Measurements from ENCODE around the gene TWIST2. TPM values are rescaled to one million over a fixed set of nuclear protein-coding genes. Genes with fewer than 3 reads are reported as not detected.

TWIST2 gene
- total RNA-seq, 4 donors from 2014 or later: 10.4 to 30.1 (median 20.8) TPM

GRCh38 chr2:238808761-238809160 is 39.1 kb upstream of the TWIST2 start:
- 95 to 98% methylated on average over 1 of the region's 1 CpG for WGBS, 2 donors
- intact Hi-C loops (cut with DNase I): no loop called here
- Histone ChIP-seq H3K27ac (no peak overlapping the region), H3K27me3 (no peaks in the 10 kb centered on the region), H3K4me1 (no peaks in the 10 kb centered on the region), H3K36me3 (no peaks in the 10 kb centered on the region), H3K4me3 (replicated peaks in 1 of 3) (no peak overlapping the region), H3K9me3 (no peaks in the 10 kb centered on the region)
- TF ChIP-seq POLR2A (IDR thresholded peaks at IDR 0.05) (no peak), CTCF (IDR thresholded peaks at IDR 0.05) (no peak)
- DNase-seq: no peak

- H3K4me3 ChIP-seq (replicated peaks in 1 of 3): no peak overlapping the region
- no peak for DNase-seq
- TF ChIP-seq POLR2A (IDR thresholded peaks at IDR 0.05) (no peak), CTCF (IDR thresholded peaks at IDR 0.05) (no peak)
- no peaks in the 10 kb centered on the region for H3K9me3 ChIP-seq
- no peaks in the 10 kb centered on the region for H3K4me1 ChIP-seq
- H3K27ac ChIP-seq: no peak overlapping the region
- H3K27me3 ChIP-seq: no peaks in the 10 kb centered on the region
- 87 to 92% methylated on average over 5 of the region's 5 CpGs for WGBS, 2 donors
- H3K36me3 ChIP-seq: no peaks in the 10 kb centered on the region
- intact Hi-C loops (cut with DNase I): no loop called here
Measured at GRCh38 chr2:238810321-238810720, 37.6 kb upstream of the TWIST2 start.

- TF ChIP-seq POLR2A (IDR thresholded peaks at IDR 0.05): no peak
- TF ChIP-seq CTCF (IDR thresholded peaks at IDR 0.05): no peak
- Histone ChIP-seq H3K9me3 (no peaks in the 10 kb centered on the region), H3K4me3 (replicated peaks in 1 of 3) (no peak overlapping the region), H3K36me3 (no peaks in the 10 kb centered on the region), H3K4me1 (no peaks in the 10 kb centered on the region), H3K27me3 (no peaks in the 10 kb centered on the region), H3K27ac (no peak overlapping the region)
- intact Hi-C loops (cut with DNase I): no loop called here
- no peak for DNase-seq
- 50 to 53% methylated on average over 4 of the region's 4 CpGs for WGBS, 2 donors
Measured at GRCh38 chr2:238811293-238811692, 36.6 kb upstream of the TWIST2 start.

GRCh38 chr2:238811759-238812158 is 36.1 kb upstream of the TWIST2 start:
- 71 to 83% methylated on average over 5 of the region's 5 CpGs for WGBS, 2 donors
- H3K36me3 ChIP-seq: no peaks in the 10 kb centered on the region
- no peak for DNase-seq
- H3K4me3 ChIP-seq (replicated peaks in 1 of 3): no peak overlapping the region
- H3K27ac ChIP-seq: no peak overlapping the region
- TF ChIP-seq CTCF (IDR thresholded peaks at IDR 0.05) (no peak), POLR2A (IDR thresholded peaks at IDR 0.05) (no peak)
- no peaks in the 10 kb centered on the region for H3K4me1 ChIP-seq
- H3K27me3 ChIP-seq: no peaks in the 10 kb centered on the region
- no peaks in the 10 kb centered on the region for H3K9me3 ChIP-seq
- intact Hi-C loops (cut with DNase I): no loop called here

- Histone ChIP-seq H3K27ac (no peak overlapping the region), H3K9me3 (no peaks in the 10 kb centered on the region), H3K36me3 (no peaks in the 10 kb centered on the region), H3K27me3 (no peaks in the 10 kb centered on the region), H3K4me3 (replicated peaks in 1 of 3) (no peak overlapping the region), H3K4me1 (no peaks in the 10 kb centered on the region)
- TF ChIP-seq POLR2A (IDR thresholded peaks at IDR 0.05) (no peak), CTCF (IDR thresholded peaks at IDR 0.05) (no peak)
- WGBS, 2 donors: 83 to 89% methylated on average over 6 to 8 of the region's 8 CpGs
- no peak for DNase-seq
- intact Hi-C loops (cut with DNase I): no loop called here
Measured at GRCh38 chr2:238813109-238813508, 34.8 kb upstream of the TWIST2 start.

All from thyroid gland (tissue), 4 donors.